NCI-H526 (cell line): Measurements from ENCODE around the gene DOCK2.
"Not testable (repeated sequence)": the region's sequence is repeated elsewhere in the genome, so short reads cannot be mapped to it uniquely, and the experiment has no call there.

Source experiments
- DNase-seq, 2 experiments: peaks; one replicate each; lab custom pipeline; 2025; lab: John Stamatoyannopoulos, UW

Gene DOCK2

DNA sequence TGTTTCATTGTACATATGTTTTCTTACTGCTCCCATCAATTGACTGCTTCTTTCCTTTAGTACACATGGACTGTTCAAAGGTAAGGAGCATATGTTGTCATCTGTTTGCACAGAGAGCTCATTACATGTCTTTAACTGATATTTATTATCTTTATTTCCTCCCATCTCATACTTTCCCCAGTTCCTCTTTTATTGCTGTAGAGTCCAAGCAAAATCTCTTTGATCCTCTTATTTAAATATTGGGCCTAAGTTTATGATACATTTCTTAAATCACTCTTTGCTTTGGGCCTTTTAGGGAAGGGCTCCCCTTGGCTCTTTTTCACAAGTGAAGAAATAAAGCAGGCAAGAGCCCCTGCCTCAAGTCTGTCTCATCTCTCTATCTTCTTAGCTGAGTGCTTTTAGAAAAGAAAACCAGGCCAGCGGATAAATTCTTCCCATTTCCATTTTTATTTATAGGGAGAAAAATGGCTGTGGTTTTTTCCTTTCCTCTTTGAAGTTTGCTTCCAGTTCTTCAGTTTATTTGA, 152.4 kb downstream of the DOCK2 start:
- DNase-seq, result no peak

DNA sequence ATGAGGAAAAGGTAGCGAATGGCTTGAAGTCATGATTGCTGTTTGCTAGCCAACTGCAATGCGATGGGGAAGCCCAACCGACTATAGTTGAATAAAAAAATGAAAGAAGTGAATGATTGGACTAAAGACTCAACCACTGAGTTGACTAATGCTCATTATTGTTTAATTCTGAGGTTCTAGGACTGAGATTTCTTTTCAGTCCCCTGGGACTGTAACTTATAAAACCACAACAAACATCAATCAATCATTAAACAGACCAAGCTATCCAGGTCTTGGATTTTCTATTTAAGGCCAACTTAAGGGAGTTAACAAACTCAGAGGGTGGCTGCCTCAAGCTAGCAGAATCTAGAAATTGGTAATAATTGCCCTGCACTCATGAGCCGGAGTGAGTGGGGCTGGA, 154.2 kb downstream of the DOCK2 start:
- no peak for DNase-seq

DNA sequence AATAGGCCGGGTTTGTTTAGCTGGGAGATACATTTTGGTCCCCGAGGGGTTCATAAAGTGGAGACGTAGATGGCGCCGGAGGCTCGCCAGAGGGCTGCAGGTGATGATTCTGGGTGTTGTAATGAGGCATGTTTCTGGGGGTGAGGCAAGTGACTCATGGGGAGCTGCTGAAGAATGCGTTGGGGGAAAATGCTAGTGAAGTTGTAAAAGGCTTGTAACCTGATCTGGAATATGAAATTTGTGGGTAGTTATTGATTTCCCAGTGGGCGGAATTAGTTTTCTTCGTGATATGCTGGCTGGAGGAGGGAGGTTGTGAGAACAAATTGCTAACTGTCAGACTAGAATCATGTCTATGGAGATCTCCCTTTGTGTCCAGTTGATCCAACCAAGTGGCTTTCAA, 158.3 kb downstream of the DOCK2 start:
- peak in 1 of 2 experiments; percentile 3 for DNase-seq

DNA sequence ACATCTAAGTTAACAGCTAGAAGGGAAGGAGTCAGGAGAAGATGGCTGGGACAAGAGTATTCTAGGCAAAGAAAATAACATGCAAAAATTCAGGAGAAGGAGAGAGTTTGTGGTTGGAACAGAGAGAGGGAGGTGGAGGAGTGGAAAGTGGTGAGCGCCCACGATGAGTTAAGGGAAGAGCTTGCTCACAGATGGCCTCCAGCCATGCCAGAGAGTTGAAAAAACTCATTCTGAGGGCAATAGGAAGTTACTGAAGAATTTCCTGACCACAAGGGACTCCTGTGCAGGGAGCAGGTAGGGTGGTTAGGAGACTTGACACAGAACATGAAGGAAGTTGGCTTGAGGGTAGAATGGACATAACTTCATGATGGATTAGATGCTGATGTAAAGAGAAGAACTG, 159.7 kb downstream of the DOCK2 start:
- no peak for DNase-seq

DNA sequence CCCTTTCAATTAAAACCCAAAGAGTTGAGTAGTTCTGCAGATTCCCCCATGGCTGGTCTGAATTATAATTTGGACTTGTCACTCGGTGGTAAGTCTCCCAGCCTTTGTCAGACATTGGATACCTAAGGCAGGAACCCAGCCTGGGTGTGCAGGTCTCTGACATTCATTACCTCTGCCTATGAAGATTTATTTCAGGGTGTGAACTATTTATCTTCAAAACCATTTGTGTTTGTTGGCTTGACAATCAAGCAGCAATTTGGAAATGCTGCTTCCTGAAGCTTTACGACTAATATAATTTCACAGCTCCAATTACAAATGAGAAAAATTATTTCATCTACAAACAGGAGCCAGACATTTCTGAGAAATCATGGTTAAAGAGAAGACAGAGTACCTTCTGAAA, 160.5 kb downstream of the DOCK2 start:
- DNase-seq, result no peak

DNA sequence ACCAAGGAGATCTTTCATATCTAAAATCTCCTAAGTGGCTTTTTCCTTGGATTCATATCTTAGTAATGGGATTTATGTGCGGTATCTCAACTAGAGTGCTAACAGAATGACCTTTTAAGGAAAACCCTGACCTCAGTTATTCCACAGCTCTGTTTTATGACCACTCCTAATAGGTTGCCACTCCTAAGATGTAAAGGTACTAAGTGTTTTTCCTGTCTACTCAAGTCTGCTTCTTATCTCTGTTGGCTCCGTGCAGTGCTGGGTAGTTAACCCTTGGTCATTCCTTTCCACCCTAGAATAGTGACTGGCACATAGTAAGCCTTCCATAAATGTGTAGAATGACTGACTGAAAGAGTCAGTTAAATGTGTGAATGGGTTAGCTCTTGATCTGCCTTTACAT, 161.4 kb downstream of the DOCK2 start:
- DNase-seq, result no peak

DNA sequence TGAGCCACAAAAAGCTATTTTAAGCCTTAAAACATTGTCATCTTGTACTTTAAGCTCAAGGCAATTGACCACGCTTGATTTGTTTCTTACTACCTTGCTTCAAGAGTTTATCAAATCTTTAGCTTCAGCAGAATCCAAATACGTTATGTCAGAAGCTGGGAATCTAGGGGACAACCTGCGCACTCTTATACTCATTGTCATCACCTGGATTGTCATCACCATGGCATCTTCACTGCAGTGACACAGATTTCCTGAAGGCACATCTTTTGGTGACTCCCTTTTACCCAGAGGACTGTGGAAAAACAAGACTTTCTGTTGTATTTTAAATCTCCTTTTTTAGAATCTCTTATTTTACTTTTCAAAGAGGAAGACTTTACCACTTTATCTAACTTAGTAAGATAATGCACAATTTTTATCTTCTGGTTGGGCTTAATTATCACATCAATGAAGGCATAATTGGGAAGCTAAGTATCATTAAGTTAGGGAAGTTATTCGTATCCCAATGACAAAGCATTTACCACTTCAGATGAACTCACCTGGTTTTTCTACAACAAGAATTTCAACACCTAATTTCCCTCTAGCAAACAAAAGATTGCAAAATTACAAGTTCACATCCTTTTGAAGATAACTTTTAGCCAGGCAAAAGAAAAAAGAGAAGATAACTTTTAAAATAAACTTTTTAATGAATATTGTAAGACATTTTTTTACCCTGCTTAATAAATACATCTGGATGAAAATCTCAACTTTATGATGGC, 162.0 kb downstream of the DOCK2 start:
- no peak for DNase-seq

DNA sequence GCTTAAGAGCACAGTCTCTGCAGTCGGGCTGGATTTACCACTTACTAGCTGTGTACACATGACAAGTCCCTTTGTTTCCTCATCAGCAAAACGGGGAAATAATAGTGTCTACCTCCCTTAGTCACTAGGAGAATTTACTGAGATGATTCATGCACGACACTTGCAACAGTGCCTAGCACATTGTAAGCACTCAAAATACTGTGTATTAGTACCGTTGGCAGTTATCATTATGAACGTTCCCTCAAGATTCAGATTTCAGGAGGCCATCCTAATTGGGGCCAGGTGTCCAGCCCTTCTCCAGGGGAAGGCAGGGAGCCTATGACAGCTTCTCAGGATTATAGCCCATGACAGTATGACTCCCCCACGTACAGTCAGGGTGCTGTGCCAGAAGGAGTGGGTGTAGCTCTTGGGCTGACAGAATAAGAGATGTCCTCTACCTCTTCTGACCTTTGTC, 164.3 kb downstream of the DOCK2 start:
- no peak for DNase-seq

DNA sequence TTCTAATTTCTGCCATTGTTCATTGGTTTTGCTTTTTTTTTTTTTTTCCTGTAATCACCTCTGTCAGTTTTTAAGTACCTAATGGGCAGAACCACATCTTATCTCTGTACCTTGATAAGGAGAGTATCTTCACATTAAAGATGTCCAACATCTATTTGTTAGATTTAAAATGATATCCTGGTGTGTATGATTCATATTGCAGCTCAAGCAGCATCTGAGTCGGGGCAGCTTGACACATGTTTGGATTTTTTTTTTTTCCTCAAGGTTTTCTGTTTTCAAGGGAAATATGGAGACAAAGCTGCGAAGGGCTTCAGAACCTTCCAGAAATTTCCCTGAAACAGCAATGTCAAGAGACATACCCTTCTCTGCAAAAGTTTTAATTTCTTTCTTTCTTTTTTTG, 164.7 kb downstream of the DOCK2 start:
- DNase-seq, result no peak

DNA sequence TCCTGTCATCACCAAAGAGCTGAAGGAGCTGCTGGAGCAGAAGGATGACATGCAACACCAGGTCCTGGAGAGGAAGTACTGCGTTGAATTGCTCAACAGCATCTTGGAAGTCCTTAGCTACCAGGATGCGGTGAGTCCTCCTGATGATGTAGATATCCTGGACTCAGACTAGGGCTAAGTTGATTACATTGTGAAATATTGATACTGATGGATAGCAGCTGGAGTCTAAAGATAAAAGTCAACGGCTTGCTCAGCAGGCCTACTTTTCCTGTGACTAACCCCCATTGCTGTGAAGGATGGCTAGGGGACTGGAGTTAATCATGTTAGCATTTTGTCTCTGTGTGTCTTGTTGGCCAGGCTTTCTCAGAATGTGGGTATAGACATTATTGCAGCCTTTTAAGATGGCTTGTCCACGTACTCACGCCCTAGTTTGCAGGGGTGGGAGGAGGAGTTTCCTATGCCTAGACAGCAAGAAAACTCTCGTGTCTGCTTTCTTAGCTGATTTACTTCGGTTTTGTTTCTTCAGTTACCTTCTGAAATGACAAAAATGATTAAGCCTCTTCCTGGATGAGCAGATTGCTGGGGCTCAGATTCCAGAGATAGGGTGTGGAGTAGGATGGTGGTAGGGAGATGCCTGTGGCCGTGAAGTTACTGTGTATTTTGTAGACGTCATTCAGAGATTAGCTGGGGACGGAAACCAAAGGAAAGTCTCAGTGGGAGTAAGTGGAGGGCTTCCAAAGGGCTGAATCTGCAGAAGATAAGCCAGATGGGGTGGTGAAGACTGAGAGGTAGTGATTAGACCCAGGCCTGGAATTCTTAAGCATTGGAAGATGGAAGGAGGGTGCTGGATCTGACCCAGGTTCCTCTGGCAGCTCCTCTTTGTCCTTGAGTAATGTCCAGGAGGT, 166.3 kb downstream of the DOCK2 start:
- DNase-seq, result no peak

DNA sequence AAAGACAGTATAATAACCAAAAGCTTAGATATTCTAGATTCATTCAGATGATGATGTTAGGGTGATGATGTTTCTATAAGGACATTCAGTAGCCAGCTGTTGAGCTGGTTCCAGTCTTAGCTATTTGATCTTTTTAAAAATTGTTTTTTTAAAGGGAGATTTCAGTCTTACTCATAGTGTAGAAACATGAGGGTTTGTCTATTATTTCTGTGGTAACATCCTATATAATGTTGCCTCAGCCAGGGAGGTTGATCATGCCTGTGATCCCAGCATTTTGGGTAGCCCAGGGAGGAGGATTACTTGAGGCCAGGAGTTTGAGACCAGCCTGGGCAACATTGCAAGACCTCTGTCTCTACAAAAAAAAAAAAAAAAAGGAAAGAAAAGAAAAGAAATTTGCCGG, 167.8 kb downstream of the DOCK2 start:
- no peak for DNase-seq

DNA sequence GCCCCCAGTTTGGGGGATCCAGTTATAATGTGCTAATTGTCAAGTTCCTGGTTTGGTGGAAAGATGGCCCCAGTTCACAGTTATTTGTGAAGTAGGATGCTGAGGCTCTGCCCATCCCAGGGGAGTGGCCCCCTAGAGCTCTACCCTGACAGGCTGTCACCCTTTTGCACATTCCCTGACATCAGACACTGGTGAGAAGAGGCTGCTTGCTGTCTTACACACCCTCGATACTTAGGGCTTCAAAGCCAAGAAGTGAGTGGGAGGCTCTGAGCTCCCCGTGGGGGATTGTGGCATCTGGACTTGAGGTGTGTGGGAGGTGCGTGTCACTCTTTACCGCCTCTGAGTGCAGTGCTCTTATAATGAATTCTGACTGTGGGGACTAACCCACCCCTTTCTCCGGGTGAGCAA, 168.5 kb downstream of the DOCK2 start:
- DNase-seq, result no peak

DNA sequence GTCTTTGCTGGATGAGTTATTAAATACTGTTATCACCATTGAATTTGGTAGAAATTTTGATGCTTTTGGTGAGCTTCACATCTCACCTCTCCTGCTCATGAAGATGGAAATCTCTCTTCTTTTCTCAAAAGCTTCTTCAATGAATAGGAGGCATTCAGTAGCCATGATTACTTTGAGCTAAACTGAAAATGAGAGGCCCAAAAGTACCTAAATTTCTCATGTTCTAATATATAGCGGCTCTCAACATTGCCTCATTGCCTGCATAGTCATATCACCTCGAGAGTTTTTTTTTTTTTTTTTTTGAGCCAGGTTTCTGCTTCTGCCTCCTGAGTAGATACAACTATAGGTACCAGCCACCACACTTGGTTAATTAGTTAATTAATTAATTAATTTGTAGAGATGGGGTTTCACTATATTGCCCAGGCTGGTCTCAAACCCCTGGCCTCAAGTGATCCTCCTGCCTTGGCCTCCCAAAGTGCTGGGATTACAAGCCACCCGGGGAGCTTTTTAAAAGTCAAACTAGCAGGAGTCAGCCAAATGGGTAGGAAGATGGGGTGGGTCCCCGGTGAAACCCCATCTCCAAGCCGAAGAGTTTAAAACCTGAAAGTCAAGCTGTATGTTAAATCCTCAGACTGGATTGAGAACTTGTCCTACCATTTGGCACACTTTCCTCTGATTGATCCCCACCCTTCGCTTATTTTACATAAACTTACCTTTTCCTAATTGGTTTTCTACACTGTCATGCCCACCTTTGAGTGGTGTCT, 169.0 kb downstream of the DOCK2 start:
- DNase-seq, result no peak

DNA sequence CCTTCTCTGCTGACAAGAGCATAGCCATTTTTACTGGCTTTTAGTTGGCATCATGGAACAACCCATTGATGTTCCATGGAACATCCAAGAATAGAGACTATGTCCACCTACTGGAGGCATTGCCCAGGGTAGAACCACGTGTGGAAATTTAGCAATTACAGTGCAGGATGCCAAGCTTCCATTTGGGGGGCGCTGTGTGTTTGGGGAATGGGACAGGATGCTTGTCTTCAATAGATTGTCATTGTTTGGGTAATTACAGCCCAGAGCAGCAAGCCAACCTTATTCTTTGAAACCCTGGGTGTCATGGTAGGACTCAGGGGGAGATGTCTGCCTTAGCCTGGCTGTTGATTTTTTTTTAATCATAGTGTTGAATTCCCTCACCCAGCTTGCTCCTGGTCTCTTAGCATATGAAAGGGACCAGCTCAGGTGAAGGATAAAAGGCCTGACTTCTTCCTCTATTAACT, 171.1 kb downstream of the DOCK2 start:
- DNase-seq, result no peak

DNA sequence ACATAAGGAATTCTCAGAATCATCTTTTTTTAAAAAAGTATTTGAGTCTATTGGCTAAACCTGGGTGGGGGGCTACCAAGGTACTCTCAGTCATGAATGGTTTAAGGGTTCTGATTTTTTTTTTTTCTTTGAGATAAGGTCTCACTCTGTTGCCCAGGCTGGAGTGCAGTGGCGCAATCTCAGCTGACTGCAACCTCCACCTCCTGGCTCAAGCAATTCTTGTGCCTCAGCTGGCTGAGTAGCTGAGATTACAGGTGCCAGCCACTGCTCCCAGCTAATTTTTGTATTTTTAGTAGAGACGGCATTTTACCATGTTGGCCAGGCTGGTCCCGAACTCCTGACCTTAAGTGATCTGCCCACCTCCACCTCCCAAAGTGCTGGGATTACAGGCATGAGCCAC, 171.8 kb downstream of the DOCK2 start:
- not testable (repeated sequence) for DNase-seq

DNA sequence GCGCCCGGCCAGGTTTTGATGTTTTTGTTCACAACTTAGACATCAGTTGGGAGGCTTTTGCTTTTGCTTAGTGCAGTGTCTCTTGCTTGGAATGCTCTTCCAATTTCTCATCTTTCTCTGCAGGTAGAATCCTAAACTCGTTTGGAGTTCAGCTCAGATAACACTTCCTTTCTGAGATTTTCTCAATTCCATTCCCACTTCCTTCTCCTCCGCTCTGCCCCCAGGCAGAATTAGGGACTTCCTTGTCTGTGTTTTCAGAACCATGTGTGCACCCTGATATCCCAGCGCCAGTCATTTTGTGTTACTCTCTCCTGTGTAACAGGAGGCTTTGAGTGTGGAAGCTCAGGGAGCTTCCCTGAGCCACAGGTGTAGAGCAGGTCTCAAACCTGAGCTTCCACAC, 172.2 kb downstream of the DOCK2 start:
- no peak for DNase-seq

DNA sequence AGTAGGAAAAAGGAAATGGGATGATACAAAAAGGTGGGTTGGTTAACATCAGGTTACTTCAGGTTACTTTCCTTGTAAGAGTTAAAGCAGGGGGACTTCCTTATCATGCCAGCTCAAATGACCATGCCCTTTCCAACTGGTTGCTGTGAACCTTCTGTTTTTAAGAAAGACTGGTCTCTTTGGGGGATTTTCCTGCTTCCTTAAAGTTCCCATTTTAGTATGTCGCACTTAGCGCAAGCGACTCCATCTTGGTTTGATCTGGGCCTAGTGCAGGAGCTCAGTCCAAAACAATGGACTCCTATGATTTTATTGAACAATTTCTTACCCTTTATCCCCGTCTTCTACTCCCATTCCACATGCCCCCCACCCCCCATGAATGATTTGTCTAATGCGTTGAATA, 173.4 kb downstream of the DOCK2 start:
- no peak for DNase-seq

DNA sequence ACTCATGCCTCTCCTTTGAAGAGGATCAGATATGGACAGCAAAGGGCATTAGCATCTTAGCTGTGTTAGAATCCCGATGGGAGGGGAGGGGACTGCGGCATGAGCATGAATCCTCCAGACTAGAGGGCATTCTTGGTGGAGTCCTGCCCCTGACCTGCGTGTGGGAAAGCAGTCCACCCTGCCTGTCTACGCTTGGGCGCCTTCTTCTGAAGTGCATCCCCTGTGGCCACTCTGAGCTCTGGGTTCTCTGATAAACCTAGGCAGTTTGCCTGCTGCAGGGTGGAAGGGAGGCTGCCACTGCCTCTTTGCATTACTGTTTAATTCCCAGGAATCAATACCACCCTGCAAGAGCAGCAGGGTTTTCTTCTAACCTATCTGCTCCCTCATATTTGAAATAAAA, 173.9 kb downstream of the DOCK2 start:
- DNase-seq, result no peak

DNA sequence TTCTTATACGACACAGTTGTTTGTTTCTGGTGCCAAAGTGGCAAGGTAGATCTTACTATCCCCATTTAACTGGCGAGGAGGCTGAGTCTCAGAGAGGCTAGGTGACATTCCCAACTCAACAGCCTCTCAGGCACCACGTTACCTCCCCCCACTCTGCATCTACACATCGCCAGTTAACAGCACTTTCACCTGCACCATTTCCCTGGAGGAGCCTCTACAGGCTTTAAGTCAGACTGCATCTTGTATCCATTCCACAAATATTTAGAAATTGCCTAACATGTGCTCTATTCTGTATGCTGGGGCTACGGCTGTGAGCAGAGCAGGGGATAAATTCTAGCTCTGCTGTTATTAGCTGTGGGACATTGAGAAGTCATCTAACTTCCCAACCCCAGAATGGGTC, 174.6 kb downstream of the DOCK2 start:
- no peak for DNase-seq

DNA sequence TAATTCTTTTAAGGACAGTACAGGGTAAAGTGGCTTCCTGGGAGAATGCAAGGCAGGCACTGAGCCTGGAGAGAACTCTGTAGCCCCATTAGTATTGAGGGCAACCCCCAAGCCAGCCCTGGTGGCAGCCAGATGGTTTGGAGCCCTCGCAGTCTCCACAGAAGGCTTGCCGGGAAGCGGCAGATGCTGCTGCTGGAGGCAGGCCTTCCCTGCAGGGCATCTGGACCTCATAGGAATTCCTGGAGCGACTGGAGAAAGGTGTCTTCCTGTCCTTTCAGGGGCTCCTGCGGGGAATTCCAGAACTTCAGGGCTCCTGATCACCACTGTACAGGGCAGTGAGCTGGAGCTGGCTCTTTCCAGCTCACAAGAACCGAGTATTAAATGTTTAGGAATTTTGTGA, 175.7 kb downstream of the DOCK2 start:
- no peak for DNase-seq

DNA sequence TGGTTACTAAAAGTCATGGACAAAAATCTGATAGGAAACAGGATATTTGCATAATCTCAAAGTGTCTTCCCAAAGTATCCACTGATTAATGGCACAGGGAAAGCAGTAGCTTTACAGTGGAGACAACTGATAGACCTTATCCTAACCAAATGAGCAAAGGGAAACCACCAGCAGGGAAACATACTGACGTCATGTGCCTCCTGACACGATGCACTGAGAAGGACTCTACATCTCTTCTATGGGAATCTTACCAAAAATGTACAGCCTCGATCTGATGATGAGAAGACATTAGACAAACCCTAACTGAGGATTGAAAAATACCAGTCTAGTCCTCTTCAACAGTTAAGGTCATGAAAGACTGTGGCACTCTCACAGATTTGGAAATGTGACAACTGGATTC, 177.0 kb downstream of the DOCK2 start:
- DNase-seq, result no peak

DNA sequence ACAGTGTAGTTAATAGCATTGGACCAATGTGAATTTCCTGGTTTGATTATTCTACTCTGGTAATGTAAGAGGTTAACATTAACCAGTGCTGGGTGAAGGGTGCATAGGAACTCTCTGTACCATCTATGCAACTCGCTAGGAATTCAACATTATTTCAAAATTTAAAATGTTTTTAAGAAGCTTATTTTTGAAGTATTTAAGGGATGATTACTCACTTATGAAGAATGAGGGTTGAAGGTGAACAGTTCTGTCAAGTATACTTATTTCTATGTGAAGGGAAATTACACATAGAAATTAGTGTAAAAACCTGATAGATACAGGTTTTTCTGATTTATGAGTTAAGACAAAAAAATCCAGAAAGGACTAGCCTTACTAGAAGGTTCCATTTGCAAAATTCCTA, 177.4 kb downstream of the DOCK2 start:
- no peak for DNase-seq
